A549 (cell line): Measurements from ENCODE around the gene FLG.

Experiments used
- CBX2 ChIP-seq: fragments of 200-600 bp; sonication (generic); IDR thresholded peaks from 2 replicates; pipeline ENCODE4 v1.6.1; 2016; ENCODE audit warnings: low read depth, mild to moderate bottlenecking, borderline replicate concordance
- CEBPB ChIP-seq, 2 experiments: fragments of >200 bp in 1 of 2; sonication (Bioruptor Twin) in 1 of 2; formaldehyde crosslinking in 1 of 2; IDR thresholded peaks; 2 replicates each; pipeline ENCODE4 v1.6.1; 2012 to 2016
- CTCF ChIP-seq: fragments of >200 bp; sonication (Bioruptor Twin); formaldehyde crosslinking; IDR thresholded peaks from 3 replicates; pipeline ENCODE4 v1.5.1; 2016
- ESRRA ChIP-seq: fragments of 150-350 bp; IDR thresholded peaks from 2 replicates; pipeline ENCODE4 v1.6.1; 2014; ENCODE audit warnings: mild to moderate bottlenecking, low read length, borderline replicate concordance
- MAX ChIP-seq: IDR thresholded peaks from 2 replicates; pipeline ENCODE4 v1.6.1; 2012
- MYC ChIP-seq: IDR thresholded peaks from 2 replicates; pipeline ENCODE4 v1.6.1; 2012; ENCODE audit warnings: mild to moderate bottlenecking, inconsistent platforms, low read length, improper control_type of control experiment, borderline replicate concordance
- POLR2AphosphoS2 ChIP-seq: conservative IDR thresholded peaks from 2 replicates; pipeline ENCODE4 v1.6.1; 2012; ENCODE audit warnings: low read length, improper control_type of control experiment, inconsistent platforms
- USF2 ChIP-seq: fragments of 450-650 bp; IDR thresholded peaks from 2 replicates; pipeline ENCODE4 v1.6.1; 2014; ENCODE audit warnings: antibody characterized with exemption
- ZNF302 ChIP-seq: fragments of 250-450 bp; sonication (Bioruptor Pico); IDR thresholded peaks from 2 replicates; pipeline ENCODE4 v1.9.0; 2021; ENCODE audit warnings: inconsistent platforms, mild to moderate bottlenecking, moderate library complexity

GRCh38 chr1:152374451-152374850 lies 49.4 kb upstream of the FLG start:
- no peak for TF ChIP-seq MYC
- no peak for TF ChIP-seq CEBPB (IDR thresholded peaks at IDR 0.05)
- TF ChIP-seq ESRRA: no peak
- no peak for TF ChIP-seq CTCF
- TF ChIP-seq POLR2AphosphoS2: no peak
- no peak for TF ChIP-seq CBX2
- TF ChIP-seq ZNF302 (CRISPR knock-in tag): no peak
- TF ChIP-seq MAX: no peak
- TF ChIP-seq USF2: no peak
